ENCODE data around the gene ATE1.

ATE1 gene

DNA sequence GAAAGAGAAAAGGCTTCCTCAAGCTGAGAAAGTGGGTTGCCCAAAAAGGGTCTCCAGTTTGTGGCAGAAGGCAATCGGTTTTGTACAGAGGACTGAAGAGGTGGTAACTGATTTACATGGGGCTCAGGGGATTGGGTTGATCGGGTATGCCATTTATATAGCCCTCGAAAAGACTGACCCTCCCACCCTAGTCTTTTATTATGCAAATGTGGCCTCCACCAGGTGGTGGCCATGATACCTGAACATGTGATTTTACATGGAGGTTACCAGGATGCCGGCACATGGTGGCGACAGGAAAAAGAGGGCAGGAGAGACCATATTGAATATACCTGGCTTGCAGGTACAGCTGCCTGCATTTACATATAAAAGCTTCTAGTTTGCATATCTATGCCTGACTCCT, 36.7 kb downstream of the ATE1 start:
- no peak for DNase-seq (ENCODE audit: extremely low spot score)
- ChIA-PET CTCF (interaction anchor here (8.1 kb wide), 1 partner anchor 8 kb away, joined by 58 read pairs; no protein-coding TSS in a partner anchor), POLR2A (no interaction called here)
- no peak for TF ChIP-seq CTCF (IDR thresholded peaks at IDR 0.05; ENCODE audit: control extremely low read depth, extremely low read depth, low read depth, missing control alignments)

GRCh38 chr10:121889212-121889611, 38.6 kb downstream of the ATE1 start:
- no peak for DNase-seq (ENCODE audit: extremely low spot score)
- CTCF ChIA-PET, result interaction anchor here (1.0 to 8.1 kb wide), 2 partner anchors 10 to 22 kb away, joined by 3 to 58 read pairs; no protein-coding TSS in a partner anchor
- POLR2A ChIA-PET, result no interaction called here
- no peak for TF ChIP-seq CTCF (IDR thresholded peaks at IDR 0.05; ENCODE audit: control extremely low read depth, extremely low read depth, low read depth, missing control alignments)

DNA sequence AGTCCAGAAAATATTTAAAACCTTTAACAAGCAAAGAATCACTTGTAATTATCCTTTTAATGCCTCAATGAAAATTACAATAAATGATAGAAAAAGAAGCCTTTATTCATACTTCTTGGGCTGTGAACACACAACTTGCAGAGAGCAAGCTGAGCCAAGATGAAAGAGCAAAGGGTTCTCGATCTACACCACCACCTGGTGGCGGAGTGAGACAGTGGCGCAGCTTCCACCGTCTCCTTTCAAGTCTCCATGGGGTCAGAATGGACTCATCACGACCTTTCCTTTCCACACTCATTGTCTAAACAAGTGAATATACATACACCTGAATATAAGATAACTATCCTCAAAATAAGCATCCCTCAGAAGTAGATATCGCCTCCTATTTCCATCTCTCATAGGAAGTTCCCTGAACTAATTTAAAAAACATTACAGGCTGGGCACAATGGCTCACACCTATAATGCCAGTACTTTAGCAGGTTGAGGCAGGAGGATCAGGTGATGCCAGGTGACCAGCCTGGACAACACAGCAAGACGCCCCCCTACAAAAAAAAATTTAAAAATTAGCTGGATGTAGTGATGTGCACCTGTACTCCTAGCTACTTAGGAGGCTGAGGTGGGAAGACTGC, 40.7 kb downstream of the ATE1 start:
- peak; percentile 54 for TF ChIP-seq CTCF (IDR thresholded peaks at IDR 0.05; ENCODE audit: control extremely low read depth, extremely low read depth, low read depth, missing control alignments)
- ChIA-PET CTCF (interaction anchor here (1.0 to 8.1 kb wide), 10 partner anchors 10 to 938 kb away, joined by 3 to 58 read pairs (median 4); no protein-coding TSS in a partner anchor), POLR2A (no interaction called here)
- peak; percentile 62 for DNase-seq (ENCODE audit: extremely low spot score)

DNA sequence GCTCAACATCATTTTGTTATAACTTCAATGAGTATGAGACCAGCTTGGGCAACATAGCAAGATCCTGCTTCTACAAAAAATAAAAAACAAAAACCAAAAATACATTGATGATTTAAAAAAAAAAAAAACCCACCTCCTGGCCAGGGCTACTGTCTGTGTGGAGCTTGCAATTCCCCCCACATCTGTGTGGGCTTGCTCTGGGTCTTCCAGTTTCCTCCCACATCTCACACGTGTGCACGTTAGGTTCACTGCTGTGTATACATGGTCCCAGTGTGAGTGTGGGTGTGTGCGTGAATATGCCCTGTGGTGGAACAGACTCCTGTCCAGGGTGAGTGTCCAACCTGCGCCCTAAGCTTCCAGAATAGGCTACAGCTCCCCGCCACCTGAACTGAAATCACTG, 41.6 kb downstream of the ATE1 start:
- ChIA-PET CTCF (interaction anchor here (2.3 to 8.1 kb wide), 5 partner anchors 9 to 937 kb away, joined by 5 to 58 read pairs (median 15); no protein-coding TSS in a partner anchor), POLR2A (no interaction called here)
- no peak for TF ChIP-seq CTCF (IDR thresholded peaks at IDR 0.05; ENCODE audit: control extremely low read depth, extremely low read depth, low read depth, missing control alignments)
- no peak for DNase-seq (ENCODE audit: extremely low spot score)

GRCh38 chr10:121880895-121881294, 46.9 kb downstream of the ATE1 start:
- CTCF ChIA-PET, result interaction anchor here (0.6 to 1.9 kb wide), 6 partner anchors 12 to 935 kb away, joined by 3 to 12 read pairs (median 3); no protein-coding TSS in a partner anchor
- TF ChIP-seq CTCF (IDR thresholded peaks at IDR 0.05; ENCODE audit: control extremely low read depth, extremely low read depth, low read depth, missing control alignments), result no peak
- POLR2A ChIA-PET, result no interaction called here
- DNase-seq (ENCODE audit: extremely low spot score), result no peak

DNA sequence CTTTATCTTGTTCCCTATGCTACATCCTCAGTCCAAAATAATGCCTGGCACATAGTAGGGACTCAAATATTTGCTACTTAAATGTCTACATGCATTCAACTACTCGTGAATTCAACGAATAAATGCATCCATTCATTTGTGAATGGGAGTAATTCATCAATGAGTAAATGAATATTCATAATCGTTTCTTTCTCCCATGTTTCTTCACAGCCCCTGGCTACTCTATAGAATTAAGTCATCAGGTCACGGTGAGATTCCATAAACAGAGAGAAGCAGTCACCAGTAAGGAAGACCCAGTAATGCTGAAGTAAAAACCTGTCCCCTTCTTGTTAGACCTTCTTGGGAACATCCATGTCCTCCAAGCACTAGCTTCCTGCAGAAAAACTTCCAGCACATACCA, 48.4 kb downstream of the ATE1 start:
- DNase-seq (ENCODE audit: extremely low spot score), result no peak
- CTCF ChIA-PET, result interaction anchor here (1.2 to 1.8 kb wide), 2 partner anchors 25 to 47 kb away, joined by 3 to 5 read pairs; no protein-coding TSS in a partner anchor
- POLR2A ChIA-PET, result no interaction called here
- no peak for TF ChIP-seq CTCF (IDR thresholded peaks at IDR 0.05; ENCODE audit: control extremely low read depth, extremely low read depth, low read depth, missing control alignments)

Measured in GM10248 (cell line).